ENCODE measurements around the gene PFKP. TPM values are rescaled to one million over a fixed set of nuclear protein-coding genes. Genes with fewer than 3 reads are reported as not detected.

Gene PFKP
- total RNA-seq, 4 donors from 2014 or later: 64.3 to 261 (median 107) TPM

DNA sequence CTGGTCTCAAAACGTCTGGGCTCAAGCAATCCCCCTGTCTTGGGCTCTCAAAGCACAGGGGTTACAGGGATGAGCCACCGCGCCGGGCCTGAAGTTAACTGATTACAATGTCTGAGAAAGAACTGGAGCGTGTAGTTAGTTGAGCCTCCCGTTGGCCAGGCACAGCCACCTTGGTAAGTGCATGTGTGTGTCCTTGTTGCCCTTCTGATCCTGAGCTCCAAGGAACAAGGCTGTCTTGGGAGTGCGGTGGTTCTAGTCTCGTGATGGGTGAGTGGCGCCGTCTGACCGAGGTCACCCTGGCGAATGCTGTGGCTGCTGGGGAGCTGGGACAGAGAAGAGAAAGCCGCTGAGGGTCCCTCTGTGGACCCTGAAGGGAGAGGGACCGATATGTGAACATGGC lies 54.7 kb downstream of the PFKP start:
- peaks cover 0 to 82% of the 10 kb centered on the region in 2 donors for H3K36me3 ChIP-seq
- H3K4me3 ChIP-seq: no peak overlapping the region
- H3K27ac ChIP-seq: no peak overlapping the region
- TF ChIP-seq EP300 (IDR thresholded peaks at IDR 0.05) (no peak), POLR2A (IDR thresholded peaks at IDR 0.05) (no peak), POLR2AphosphoS5 (IDR thresholded peaks at IDR 0.05) (no peak)
- TF ChIP-seq, protein P1, sequence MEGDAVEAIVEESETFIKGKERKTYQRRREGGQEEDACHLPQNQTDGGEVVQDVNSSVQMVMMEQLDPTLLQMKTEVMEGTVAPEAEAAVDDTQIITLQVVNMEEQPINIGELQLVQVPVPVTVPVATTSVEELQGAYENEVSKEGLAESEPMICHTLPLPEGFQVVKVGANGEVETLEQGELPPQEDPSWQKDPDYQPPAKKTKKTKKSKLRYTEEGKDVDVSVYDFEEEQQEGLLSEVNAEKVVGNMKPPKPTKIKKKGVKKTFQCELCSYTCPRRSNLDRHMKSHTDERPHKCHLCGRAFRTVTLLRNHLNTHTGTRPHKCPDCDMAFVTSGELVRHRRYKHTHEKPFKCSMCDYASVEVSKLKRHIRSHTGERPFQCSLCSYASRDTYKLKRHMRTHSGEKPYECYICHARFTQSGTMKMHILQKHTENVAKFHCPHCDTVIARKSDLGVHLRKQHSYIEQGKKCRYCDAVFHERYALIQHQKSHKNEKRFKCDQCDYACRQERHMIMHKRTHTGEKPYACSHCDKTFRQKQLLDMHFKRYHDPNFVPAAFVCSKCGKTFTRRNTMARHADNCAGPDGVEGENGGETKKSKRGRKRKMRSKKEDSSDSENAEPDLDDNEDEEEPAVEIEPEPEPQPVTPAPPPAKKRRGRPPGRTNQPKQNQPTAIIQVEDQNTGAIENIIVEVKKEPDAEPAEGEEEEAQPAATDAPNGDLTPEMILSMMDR (IDR thresholded peaks at IDR 0.05): no peak
- 67 to 94% methylated on average over 1 to 3 of the region's 14 CpGs for WGBS, 2 donors (ENCODE audit: low coverage in 1 of 2)
- H3K4me1 ChIP-seq: peaks cover 0 to 21% (median 7%) of the 10 kb centered on the region in 3 donors
- no peaks in the 10 kb centered on the region for H3K27me3 ChIP-seq
- H3K9me3 ChIP-seq: no peaks in the 10 kb centered on the region
- no peak for ATAC-seq

DNA sequence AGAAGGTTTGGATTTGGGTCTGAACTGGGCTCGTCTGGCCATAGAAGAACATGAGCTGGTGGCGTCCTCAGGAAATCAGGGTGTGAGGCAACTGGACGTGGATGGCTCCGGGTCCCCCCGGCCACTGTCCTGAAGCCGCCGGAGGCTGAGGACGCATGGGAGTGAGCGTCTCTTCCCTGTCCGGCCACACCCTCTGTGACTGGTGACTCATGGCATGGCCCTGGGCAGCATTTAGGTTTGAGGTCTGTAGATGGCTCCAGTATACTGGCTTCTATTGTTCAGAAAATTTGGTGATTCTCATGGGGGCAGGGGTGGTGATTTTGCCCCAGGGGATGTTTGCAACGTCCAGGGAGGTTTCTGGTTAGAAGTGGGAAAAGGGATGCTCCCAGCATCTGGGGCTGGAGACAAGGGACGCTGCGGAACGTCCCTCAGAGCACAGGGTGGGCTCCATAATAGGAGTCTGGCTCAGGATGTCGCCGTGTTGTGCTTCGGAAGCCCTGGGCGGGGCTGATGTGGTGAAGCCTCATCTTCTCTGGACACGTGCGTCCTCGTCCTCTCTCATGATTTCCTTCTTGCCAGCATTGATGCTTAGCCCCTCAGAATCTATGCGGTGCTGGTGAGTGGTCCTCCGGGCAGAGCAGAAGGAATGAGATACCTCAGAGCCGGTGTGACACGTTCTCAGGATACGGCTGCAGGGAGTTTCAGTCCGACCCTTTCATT lies 55.3 kb downstream of the PFKP start:
- no peak for ATAC-seq
- whole genome bisulfite sequencing, 2 donors (ENCODE audit: low coverage in 1 of 2): 89 to 91% methylated on average over 12 to 14 of the region's 27 CpGs
- H3K27ac ChIP-seq: no peak overlapping the region
- no peaks in the 10 kb centered on the region for H3K27me3 ChIP-seq
- H3K9me3 ChIP-seq: no peaks in the 10 kb centered on the region
- H3K4me1 ChIP-seq: peaks cover 0 to 21% (median 7%) of the 10 kb centered on the region in 3 donors
- peaks cover 0 to 76% of the 10 kb centered on the region in 2 donors for H3K36me3 ChIP-seq
- H3K4me3 ChIP-seq: no peak overlapping the region
- TF ChIP-seq EP300 (IDR thresholded peaks at IDR 0.05): no peak
- TF ChIP-seq POLR2AphosphoS5 (IDR thresholded peaks at IDR 0.05): no peak

DNA sequence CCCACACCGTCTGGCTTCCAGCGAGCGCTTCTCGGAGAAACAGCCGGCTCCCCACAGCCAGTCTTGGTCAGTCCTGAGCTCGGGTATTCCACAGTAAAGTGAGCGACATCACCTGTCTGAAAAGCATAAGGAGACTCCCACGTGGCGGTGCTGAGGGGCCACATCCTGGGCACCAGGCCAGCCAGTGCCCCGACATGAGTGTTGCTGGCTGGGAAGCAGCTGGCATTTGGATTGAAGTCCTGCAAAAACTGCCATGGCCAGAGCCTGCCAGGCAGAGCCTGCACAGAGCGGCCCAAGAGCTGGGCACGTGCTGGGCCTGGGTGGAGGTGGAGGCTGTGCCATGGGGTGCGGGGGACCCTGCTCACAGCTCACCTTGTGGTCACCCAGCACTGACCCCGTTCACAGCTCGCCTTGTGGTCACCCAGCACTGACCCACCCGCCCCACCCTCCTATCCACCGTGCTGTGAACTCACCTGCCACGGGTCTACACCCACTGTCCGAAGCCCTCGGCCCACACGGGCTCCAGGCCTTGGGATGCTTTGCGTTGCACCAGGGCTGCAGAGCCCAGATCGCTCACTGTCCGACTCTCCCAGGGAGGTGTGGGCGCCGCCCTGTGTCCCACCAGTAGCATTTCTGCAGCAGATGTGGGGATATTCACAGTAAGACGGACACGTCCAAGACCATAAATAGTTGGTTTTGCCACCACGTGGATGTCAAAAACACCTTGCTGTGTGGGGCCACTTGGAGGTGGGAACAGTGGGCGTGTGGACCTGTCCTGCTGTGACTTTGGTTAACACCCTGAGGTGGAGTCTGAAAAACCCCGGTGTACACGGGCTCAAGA lies 56.4 kb downstream of the PFKP start:
- no peak overlapping the region for H3K27ac ChIP-seq
- H3K27me3 ChIP-seq: no peaks in the 10 kb centered on the region
- H3K36me3 ChIP-seq: peaks cover 0 to 74% of the 10 kb centered on the region in 2 donors
- no peak overlapping the region for H3K4me3 ChIP-seq
- H3K4me1 ChIP-seq: peaks cover 0 to 21% (median 7%) of the 10 kb centered on the region in 3 donors
- WGBS, 2 donors (ENCODE audit: low coverage in 1 of 2): 100% methylated on average over 1 to 4 of the region's 32 CpGs
- TF ChIP-seq, protein P1 (IDR thresholded peaks at IDR 0.05): no peak
- TF ChIP-seq POLR2AphosphoS5 (IDR thresholded peaks at IDR 0.05) (no peak), EP300 (IDR thresholded peaks at IDR 0.05) (no peak), POLR2A (IDR thresholded peaks at IDR 0.05) (no peak)
- ATAC-seq: no peak
- H3K9me3 ChIP-seq: no peaks in the 10 kb centered on the region

DNA sequence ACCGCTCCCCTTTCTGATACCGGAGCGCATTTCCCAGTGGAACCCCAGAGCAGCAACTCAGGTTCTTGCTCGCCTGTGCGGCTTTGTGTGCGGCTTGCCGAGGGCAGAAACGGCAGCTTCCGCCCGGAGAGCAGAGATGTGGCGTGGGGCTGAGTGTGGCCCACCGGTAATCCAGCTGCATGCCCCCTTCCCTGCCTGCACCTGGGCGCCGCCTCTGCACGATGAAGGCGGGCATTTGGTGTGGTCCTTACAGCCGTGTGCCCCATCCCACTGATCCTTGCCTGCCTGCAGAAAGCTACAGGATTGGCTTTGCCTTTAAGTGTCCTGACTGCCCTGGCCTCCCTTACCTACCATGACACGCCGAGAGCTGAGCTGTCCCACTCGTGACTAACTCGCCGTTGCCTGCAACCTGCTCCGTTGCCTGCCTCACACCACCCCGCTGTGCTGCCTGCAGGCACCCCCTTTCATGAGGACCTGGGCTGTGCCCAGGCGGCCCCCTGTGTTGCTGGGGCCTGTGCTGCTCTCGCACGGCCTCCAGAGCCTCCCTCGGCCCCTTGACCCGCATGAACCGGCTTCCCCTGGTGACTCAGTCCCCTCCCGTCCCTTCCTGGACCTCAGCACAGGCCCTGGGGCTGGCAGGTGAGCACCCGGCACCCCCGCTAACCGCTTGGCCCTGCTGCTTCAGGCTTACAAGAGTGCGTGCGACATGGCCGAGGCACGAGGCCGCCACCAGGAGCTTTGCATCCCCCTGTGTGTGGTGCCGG lies 57.2 kb downstream of the PFKP start:
- no peak for ATAC-seq
- peaks cover 0 to 77% of the 10 kb centered on the region in 2 donors for H3K36me3 ChIP-seq
- no peak overlapping the region for H3K4me3 ChIP-seq
- no peak overlapping the region for H3K27ac ChIP-seq
- no peaks in the 10 kb centered on the region for H3K27me3 ChIP-seq
- no peak for TF ChIP-seq EP300 (IDR thresholded peaks at IDR 0.05)
- TF ChIP-seq POLR2AphosphoS5 (IDR thresholded peaks at IDR 0.05): no peak
- TF ChIP-seq, protein P1 (IDR thresholded peaks at IDR 0.05): no peak
- no peak for TF ChIP-seq POLR2A (IDR thresholded peaks at IDR 0.05)
- H3K9me3 ChIP-seq: no peaks in the 10 kb centered on the region
- H3K4me1 ChIP-seq: peaks cover 0 to 21% (median 7%) of the 10 kb centered on the region in 3 donors
- 90% methylated on average over 2 to 4 of the region's 40 CpGs for WGBS, 2 donors (ENCODE audit: low coverage in 1 of 2)
